ENCODE results near the gene GMIP. TPM values are rescaled to one million over a fixed set of nuclear protein-coding genes. Genes with fewer than 3 reads are reported as not detected.
"Not testable (repeated sequence)": the region's sequence is repeated elsewhere in the genome, so short reads cannot be mapped to it uniquely, and the experiment has no call there.

Gene GMIP, protein sequence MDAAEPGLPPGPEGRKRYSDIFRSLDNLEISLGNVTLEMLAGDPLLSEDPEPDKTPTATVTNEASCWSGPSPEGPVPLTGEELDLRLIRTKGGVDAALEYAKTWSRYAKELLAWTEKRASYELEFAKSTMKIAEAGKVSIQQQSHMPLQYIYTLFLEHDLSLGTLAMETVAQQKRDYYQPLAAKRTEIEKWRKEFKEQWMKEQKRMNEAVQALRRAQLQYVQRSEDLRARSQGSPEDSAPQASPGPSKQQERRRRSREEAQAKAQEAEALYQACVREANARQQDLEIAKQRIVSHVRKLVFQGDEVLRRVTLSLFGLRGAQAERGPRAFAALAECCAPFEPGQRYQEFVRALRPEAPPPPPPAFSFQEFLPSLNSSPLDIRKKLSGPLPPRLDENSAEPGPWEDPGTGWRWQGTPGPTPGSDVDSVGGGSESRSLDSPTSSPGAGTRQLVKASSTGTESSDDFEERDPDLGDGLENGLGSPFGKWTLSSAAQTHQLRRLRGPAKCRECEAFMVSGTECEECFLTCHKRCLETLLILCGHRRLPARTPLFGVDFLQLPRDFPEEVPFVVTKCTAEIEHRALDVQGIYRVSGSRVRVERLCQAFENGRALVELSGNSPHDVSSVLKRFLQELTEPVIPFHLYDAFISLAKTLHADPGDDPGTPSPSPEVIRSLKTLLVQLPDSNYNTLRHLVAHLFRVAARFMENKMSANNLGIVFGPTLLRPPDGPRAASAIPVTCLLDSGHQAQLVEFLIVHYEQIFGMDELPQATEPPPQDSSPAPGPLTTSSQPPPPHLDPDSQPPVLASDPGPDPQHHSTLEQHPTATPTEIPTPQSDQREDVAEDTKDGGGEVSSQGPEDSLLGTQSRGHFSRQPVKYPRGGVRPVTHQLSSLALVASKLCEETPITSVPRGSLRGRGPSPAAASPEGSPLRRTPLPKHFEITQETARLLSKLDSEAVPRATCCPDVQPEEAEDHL
- 10 to 100 TPM in 1 of 2 donors, 1 to 10 TPM in 1; 3.6 to 20.1 TPM for total RNA-seq

DNA sequence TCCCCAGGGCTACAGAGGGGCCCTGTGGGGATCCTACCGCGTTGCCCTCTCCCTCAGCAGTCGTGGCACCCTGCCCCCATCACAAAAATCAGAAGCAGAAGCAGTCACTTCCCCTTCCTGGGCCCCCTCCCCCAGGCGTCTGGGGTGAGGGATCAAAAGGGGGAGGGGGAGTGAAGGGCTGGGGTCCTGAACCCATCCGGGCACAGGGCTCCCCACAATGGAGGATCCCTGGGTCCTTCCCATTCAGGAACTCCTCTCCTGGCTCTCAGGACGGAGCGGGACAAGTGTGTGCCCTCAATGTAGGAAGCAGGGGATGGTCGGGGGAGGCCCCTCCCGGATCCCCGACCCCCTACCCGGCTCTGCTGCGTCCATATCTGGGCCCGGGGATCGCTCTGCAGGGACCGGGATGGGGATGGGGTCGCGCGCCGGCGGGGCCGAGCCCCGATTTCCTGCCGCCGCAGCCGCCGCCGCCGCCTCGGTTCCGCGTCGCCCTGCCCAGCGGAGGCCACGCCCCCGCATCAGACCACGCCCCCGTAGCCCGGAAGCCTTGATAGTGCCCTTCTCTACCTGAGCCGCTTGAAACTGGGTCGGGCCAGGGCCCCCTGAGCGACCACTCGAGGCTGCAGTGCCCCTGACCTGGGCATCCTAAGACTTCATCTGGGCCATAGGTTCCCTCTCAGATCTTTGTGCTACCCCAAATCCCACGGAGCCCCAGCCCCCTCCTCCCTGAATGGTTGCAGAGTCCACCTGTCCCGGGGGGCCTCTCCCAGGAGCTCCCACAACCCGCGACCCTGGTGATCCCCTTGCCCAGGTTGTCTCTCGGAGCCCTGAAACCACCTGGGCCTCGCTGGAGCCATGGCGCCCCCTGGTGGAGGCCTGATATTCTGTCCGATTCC lies at the start of gene GMIP:
TSS of gene GMIP (minus strand) at position 500 of the 896 bp plus-strand sequence. CDS start at position 372, 128 bp downstream.
- TF ChIP-seq, protein P1, sequence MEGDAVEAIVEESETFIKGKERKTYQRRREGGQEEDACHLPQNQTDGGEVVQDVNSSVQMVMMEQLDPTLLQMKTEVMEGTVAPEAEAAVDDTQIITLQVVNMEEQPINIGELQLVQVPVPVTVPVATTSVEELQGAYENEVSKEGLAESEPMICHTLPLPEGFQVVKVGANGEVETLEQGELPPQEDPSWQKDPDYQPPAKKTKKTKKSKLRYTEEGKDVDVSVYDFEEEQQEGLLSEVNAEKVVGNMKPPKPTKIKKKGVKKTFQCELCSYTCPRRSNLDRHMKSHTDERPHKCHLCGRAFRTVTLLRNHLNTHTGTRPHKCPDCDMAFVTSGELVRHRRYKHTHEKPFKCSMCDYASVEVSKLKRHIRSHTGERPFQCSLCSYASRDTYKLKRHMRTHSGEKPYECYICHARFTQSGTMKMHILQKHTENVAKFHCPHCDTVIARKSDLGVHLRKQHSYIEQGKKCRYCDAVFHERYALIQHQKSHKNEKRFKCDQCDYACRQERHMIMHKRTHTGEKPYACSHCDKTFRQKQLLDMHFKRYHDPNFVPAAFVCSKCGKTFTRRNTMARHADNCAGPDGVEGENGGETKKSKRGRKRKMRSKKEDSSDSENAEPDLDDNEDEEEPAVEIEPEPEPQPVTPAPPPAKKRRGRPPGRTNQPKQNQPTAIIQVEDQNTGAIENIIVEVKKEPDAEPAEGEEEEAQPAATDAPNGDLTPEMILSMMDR (IDR thresholded peaks at IDR 0.05): peak; percentile 69 to 88 (median 77)
- peak; percentile 27 to 60 (median 55) for TF ChIP-seq POLR2A (IDR thresholded peaks at IDR 0.05)
- H3K36me3 ChIP-seq (replicated peaks in 1 of 2; ENCODE audit: insufficient read depth in 1 of 2, low read depth in 2 of 2): peaks cover 11 to 22% of the 10 kb centered on the region in 2 donors
- peak within 1 kb of the TSS; percentile 30 to 75 for H3K4me3 ChIP-seq
- ATAC-seq (peak; percentile 90), DNase-seq (peak; percentile 82 to 88 (median 84))
- no peaks in the 10 kb centered on the region for H3K9me3 ChIP-seq
- H3K4me1 ChIP-seq: peaks cover 14% of the 10 kb centered on the region
- H3K27me3 ChIP-seq: no peaks in the 10 kb centered on the region
- H3K27ac ChIP-seq: peak within 1 kb of the TSS; percentile 37 to 73 (median 62)
- 1% methylated on average over 31 to 49 of the region's 50 CpGs for WGBS, 2 donors
- intact Hi-C loops (cut with DNase I): no loop called here

DNA sequence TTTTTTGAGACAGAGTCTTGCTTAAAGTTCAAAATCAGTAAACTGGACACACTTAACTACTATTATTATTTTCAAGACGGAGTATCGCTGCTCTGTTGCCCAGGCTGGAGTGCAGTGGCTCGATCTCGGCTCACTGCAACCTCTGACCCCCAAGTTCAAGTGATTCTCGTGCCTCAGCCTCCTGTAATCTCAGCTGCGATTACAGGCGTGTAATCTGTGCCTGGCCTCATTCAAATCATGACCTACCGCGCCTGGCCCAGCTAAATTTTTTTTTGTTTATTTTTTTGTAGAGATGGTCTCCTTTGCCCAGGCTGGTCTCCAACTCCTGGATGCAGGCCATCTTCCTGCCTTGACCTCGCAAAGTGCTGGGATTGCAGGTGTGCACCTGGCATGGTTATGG lies 48.2 kb upstream of the GMIP start:
- no peak for DNase-seq
- Histone ChIP-seq H3K27me3 (no peaks in the 10 kb centered on the region), H3K27ac (no peak overlapping the region), H3K36me3 (replicated peaks in 1 of 2; ENCODE audit: insufficient read depth in 1 of 2, low read depth in 2 of 2) (no peaks in the 10 kb centered on the region), H3K9me3 (peaks cover 0 to 3% (median 0%) of the 10 kb centered on the region in 3 donors), H3K4me1 (no peaks in the 10 kb centered on the region), H3K4me3 (no peak overlapping the region)
- WGBS, 2 donors: 83 to 90% methylated on average over 10 of the region's 10 CpGs
- ATAC-seq: no peak
- intact Hi-C loops (cut with DNase I): no loop called here
- no peak for TF ChIP-seq POLR2A (IDR thresholded peaks at IDR 0.05)
- TF ChIP-seq, protein P1 (IDR thresholded peaks at IDR 0.05): no peak

DNA sequence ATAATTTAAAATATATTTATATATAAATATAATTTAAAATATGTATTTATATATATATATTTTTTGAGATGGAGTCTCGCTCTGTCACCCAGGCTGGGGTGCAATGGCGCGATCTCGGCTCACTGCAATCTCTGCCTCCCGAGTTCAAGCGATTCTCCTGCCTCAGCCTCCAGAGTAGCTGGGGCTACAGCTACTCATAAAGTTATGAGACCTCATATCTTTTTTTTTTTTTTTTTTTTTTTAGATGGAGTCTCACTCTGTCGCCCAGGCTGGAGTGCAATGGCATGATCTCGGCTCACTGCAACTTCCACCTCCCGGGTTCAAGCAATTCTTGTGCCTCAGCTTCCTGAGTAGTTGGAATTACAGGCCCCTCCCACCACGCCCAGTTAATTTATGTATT lies 45.6 kb upstream of the GMIP start:
- ATAC-seq: not testable (repeated sequence)

DNA sequence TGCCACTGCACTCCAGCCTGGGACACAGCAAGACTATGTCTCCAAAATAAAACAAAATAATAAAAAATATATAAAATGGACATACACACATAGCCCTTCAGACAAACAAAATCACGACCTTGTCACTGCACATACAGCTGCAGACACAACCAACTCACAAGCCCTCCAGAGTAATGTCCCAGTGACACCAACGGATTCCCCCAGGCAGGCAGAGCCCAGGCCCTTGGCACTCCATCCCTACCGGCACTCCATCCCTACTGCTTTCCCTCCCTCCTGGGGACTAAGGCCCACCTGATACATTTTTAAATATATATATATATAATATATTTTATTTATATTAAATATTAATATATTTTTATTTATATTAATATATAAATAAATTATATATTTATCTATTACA lies 43.6 kb upstream of the GMIP start:
- WGBS, 2 donors: 95 to 96% methylated on average over 3 of the region's 3 CpGs
- DNase-seq (no peak), ATAC-seq (peak; percentile 30)
- no peak overlapping the region for H3K27ac ChIP-seq
- no peak for TF ChIP-seq POLR2A (IDR thresholded peaks at IDR 0.05)
- TF ChIP-seq, protein P1 (IDR thresholded peaks at IDR 0.05): no peak
- peaks cover 0 to 7% (median 0%) of the 10 kb centered on the region in 3 donors for H3K9me3 ChIP-seq
- no peaks in the 10 kb centered on the region for H3K36me3 ChIP-seq (replicated peaks in 1 of 2; ENCODE audit: insufficient read depth in 1 of 2, low read depth in 2 of 2)
- no peak overlapping the region for H3K4me3 ChIP-seq
- no peaks in the 10 kb centered on the region for H3K27me3 ChIP-seq
- intact Hi-C loops (cut with DNase I): no loop called here
- H3K4me1 ChIP-seq: no peaks in the 10 kb centered on the region

More for the DNA sequence above, 45.6 kb upstream of the GMIP start:
- H3K4me3 ChIP-seq; H3K36me3 ChIP-seq (replicated peaks in 1 of 2; ENCODE audit: insufficient read depth in 1 of 2, low read depth in 2 of 2); H3K27me3 ChIP-seq; H3K9me3 ChIP-seq; intact Hi-C loops (cut with DNase I); H3K27ac ChIP-seq; H3K4me1 ChIP-seq; DNase-seq: not testable (repeated sequence)
- 94 to 95% methylated on average over 9 to 10 of the region's 10 CpGs for WGBS, 2 donors
